SK-N-SH (cell line): ENCODE results near the gene CYP11A1. TPM values are rescaled to one million over a fixed set of nuclear protein-coding genes. Genes with fewer than 3 reads are reported as not detected.

ENCODE experiments used
- CTCF ChIA-PET: fragments of 300-600, 350-600 bp; formaldehyde crosslinking; extraction: SDS; loops from one replicate; lab custom pipeline; 2021; lab: Yijun Ruan, JAX
- POLR2A ChIA-PET: fragments of 350-600 bp; sonication (Branson Sonifier 250); formaldehyde crosslinking; extraction: SDS; loops from one replicate; lab custom pipeline; 2020; ENCODE audit warnings: antibody characterized with exemption, inconsistent platforms; lab: Yijun Ruan, JAX
- DNase-seq: peaks from one replicate; pipeline ENCODE4 v3.0.0; 2012
- H2AFZ ChIP-seq: fragments of 200-600 bp; sonication (generic); 2 replicates; pipeline ENCODE4 v1.8.1; 2016; ENCODE audit warnings: antibody characterized with exemption, mild to moderate bottlenecking, low read depth
- H3F3A ChIP-seq: fragments of 200-600 bp; sonication (generic); replicated peaks from 2 replicates; pipeline ENCODE3; 2016; ENCODE audit warnings: antibody characterized with exemption, mild to moderate bottlenecking; ENCODE audit not compliant: insufficient read depth
- H3K27ac ChIP-seq, 2 experiments: fragments of 200-500 bp in 1 of 2; fragments of 200-600 bp in 1 of 2; sonication (Bioruptor generic) in 1 of 2; sonication (generic), shearing (Covaris generic) in 1 of 2; 2 replicates each; pipeline versions ENCODE4 v1.5.1 to v1.6.1; 2014 to 2016; ENCODE audit warnings: low read depth in 2 of 2, inconsistent platforms in 1 of 2, low read length in 1 of 2, mild to moderate bottlenecking in 1 of 2, mixed read lengths in 1 of 2
- H3K27me3 ChIP-seq: fragments of 200-600 bp; sonication (generic), shearing (Covaris generic); 2 replicates; pipeline ENCODE4 v1.6.1; 2016; ENCODE audit warnings: mixed run types; ENCODE audit not compliant: insufficient read depth
- H3K36me3 ChIP-seq, 2 experiments: fragments of 200-500 bp in 1 of 2; fragments of 200-600 bp in 1 of 2; sonication (Bioruptor generic) in 1 of 2; sonication (generic) in 1 of 2; replicated peaks in 1 of 2; 2 replicates each; pipeline versions ENCODE3 to v1.5.1; 2014 to 2016; ENCODE audit warnings: low read length in 1 of 2, mild to moderate bottlenecking in 1 of 2; ENCODE audit not compliant: insufficient read depth in 2 of 2, control insufficient read depth in 1 of 2
- H3K4me1 ChIP-seq, 2 experiments: fragments of 200-500 bp in 1 of 2; fragments of 200-600 bp in 1 of 2; sonication (Bioruptor generic) in 1 of 2; sonication (generic), shearing (Covaris generic) in 1 of 2; 2 replicates each; pipeline versions ENCODE4 v1.5.1 to v1.6.1; 2014 to 2016; ENCODE audit warnings: low read depth in 1 of 2, low read length in 1 of 2, mixed run types in 1 of 2; ENCODE audit not compliant: insufficient read depth in 2 of 2, control insufficient read depth in 1 of 2
- H3K4me2 ChIP-seq: fragments of 200-600 bp; sonication (generic), shearing (Covaris generic); 2 replicates; pipeline ENCODE4 v1.6.1; 2017; ENCODE audit warnings: mixed run types
- H3K4me3 ChIP-seq, 2 experiments: fragments of 200-500 bp in 1 of 2; fragments of 200-600 bp in 1 of 2; sonication (Bioruptor generic) in 1 of 2; sonication (generic), shearing (Covaris generic) in 1 of 2; 2 replicates each; pipeline versions ENCODE4 v1.5.1 to v1.8.1; 2014 to 2016; ENCODE audit warnings: low read depth in 2 of 2, inconsistent platforms in 1 of 2, low read length in 1 of 2, mild to moderate bottlenecking in 1 of 2, mixed read lengths in 1 of 2, moderate library complexity in 1 of 2
- H3K79me2 ChIP-seq: fragments of 200-600 bp; sonication (generic); 2 replicates; pipeline ENCODE4 v1.8.1; 2017; ENCODE audit warnings: mild to moderate bottlenecking; ENCODE audit not compliant: insufficient read depth
- H3K9ac ChIP-seq: fragments of 200-600 bp; sonication (generic); 2 replicates; pipeline ENCODE4 v1.6.1; 2017; ENCODE audit warnings: mixed run types
- H3K9me2 ChIP-seq: fragments of 200-600 bp; sonication (generic); 2 replicates; pipeline ENCODE4 v1.6.1; 2017; ENCODE audit warnings: mixed run types
- H3K9me3 ChIP-seq: fragments of 200-600 bp; sonication (generic); 2 replicates; pipeline ENCODE4 v1.6.1; 2017; ENCODE audit warnings: mixed run types, mild to moderate bottlenecking, moderate library complexity
- H4K20me1 ChIP-seq: fragments of 200-600 bp; sonication (generic); 2 replicates; pipeline ENCODE4 v1.6.1; 2017; ENCODE audit warnings: mild to moderate bottlenecking, mixed run types; ENCODE audit not compliant: insufficient read depth
- ELF1 ChIP-seq: IDR thresholded peaks from 2 replicates; pipeline ENCODE4 v1.4.0; 2012
- EP300 ChIP-seq, 2 experiments: IDR thresholded peaks; 2 replicates each; pipeline versions ENCODE4 v1.4.0 to v1.6.1; 2012; ENCODE audit warnings: borderline replicate concordance in 1 of 2, low read depth in 1 of 2, low read length in 1 of 2
- EZH2phosphoT487 ChIP-seq: fragments of 200-600 bp; sonication (generic); IDR thresholded peaks from 2 replicates; pipeline ENCODE4 v1.6.1; 2017; ENCODE audit warnings: low read depth, mixed run types, mild to moderate bottlenecking, antibody characterized with exemption, moderate library complexity, borderline replicate concordance
- FOXM1 ChIP-seq: IDR thresholded peaks from 2 replicates; pipeline ENCODE4 v1.4.0; 2012; ENCODE audit warnings: low read depth, mild to moderate bottlenecking
- GATA2 ChIP-seq: sonication (generic); formaldehyde crosslinking; IDR thresholded peaks from 2 replicates; pipeline ENCODE4 v1.5.0; 2020; ENCODE audit warnings: mild to moderate bottlenecking, missing genetic modification reagents
- IRF3 ChIP-seq: fragments of 150-350 bp; IDR thresholded peaks from 2 replicates; pipeline ENCODE4 v1.6.1; 2016; ENCODE audit warnings: mild to moderate bottlenecking, low read depth, low read length
- MXI1 ChIP-seq: IDR thresholded peaks from 2 replicates; pipeline ENCODE4 v1.6.1; 2012; ENCODE audit warnings: mild to moderate bottlenecking, low read depth, low read length, improper control_type of control experiment
- NRF1 ChIP-seq: IDR thresholded peaks from 2 replicates; pipeline ENCODE4 v1.6.1; 2012; ENCODE audit warnings: low read depth, mild to moderate bottlenecking, low read length
- POLR2AphosphoS5 ChIP-seq: IDR thresholded peaks from 2 replicates; pipeline ENCODE4 v1.6.1; 2012; ENCODE audit warnings: low read depth, low read length
- RAD21 ChIP-seq: IDR thresholded peaks from 2 replicates; pipeline ENCODE4 v1.6.1; 2012; ENCODE audit warnings: mild to moderate bottlenecking, low read length
- RCOR1 ChIP-seq: fragments of 150-350 bp; IDR thresholded peaks from 2 replicates; pipeline ENCODE4 v1.6.1; 2017; ENCODE audit warnings: antibody characterized with exemption, low read length
- RXRA ChIP-seq: IDR thresholded peaks from 2 replicates; pipeline ENCODE4 v1.4.0; 2012; ENCODE audit warnings: low read depth, mild to moderate bottlenecking, borderline replicate concordance
- SIN3A ChIP-seq: IDR thresholded peaks from 2 replicates; pipeline ENCODE4 v1.6.1; 2012; ENCODE audit warnings: low read depth, mild to moderate bottlenecking, low read length, moderate library complexity, borderline replicate concordance
- SMC3 ChIP-seq: IDR thresholded peaks from 2 replicates; pipeline ENCODE4 v1.6.1; 2012; ENCODE audit warnings: low read depth, low read length, improper control_type of control experiment
- TAF1 ChIP-seq: IDR thresholded peaks from 2 replicates; pipeline ENCODE4 v1.6.1; 2012; ENCODE audit warnings: low read depth, mild to moderate bottlenecking, low read length, moderate library complexity, borderline replicate concordance
- TCF12 ChIP-seq: IDR thresholded peaks from 2 replicates; pipeline ENCODE4 v1.4.0; 2012
- TEAD4 ChIP-seq: IDR thresholded peaks from 2 replicates; pipeline ENCODE4 v1.4.0; 2012; ENCODE audit warnings: mild to moderate bottlenecking, borderline replicate concordance; ENCODE audit not compliant: insufficient read depth
- YY1 ChIP-seq: IDR thresholded peaks from 2 replicates; pipeline ENCODE4 v1.4.0; 2012; ENCODE audit warnings: low read depth, mild to moderate bottlenecking
- ZBTB33 ChIP-seq: IDR thresholded peaks from 2 replicates; pipeline ENCODE4 v1.4.0; 2012; ENCODE audit warnings: low read depth, borderline replicate concordance
- WGBS: methylation state at CpG from one replicate; pipeline ENCODE4 v1.1.6; 2017; ENCODE audit warnings: low lambda C conversion rate; 5-methylcytosine and 5-hydroxymethylcytosine counted together
- polyA plus RNA-seq, 3 experiments: library from polyadenylated mRNA; depleted of rRNA; stranded (reverse); fragments of >200 nt; gene quantifications; 2 replicates each; pipeline ENCODE4 v1.2.3, GENCODE V29; 2012
- TF ChIP-seq, protein P1 (sequence below): IDR thresholded peaks from 2 replicates; pipeline ENCODE4; 2012
- TF ChIP-seq, protein P2 (sequence below): IDR thresholded peaks from 2 replicates; pipeline ENCODE4 v1.6.1; 2012; ENCODE audit warnings: mild to moderate bottlenecking, low read depth, low read length, moderate library complexity

The CYP11A1 gene
- polyA plus RNA-seq, 1 of the 3 experiments (the other 2 are of a cell fraction), result 0.08 TPM

DNA sequence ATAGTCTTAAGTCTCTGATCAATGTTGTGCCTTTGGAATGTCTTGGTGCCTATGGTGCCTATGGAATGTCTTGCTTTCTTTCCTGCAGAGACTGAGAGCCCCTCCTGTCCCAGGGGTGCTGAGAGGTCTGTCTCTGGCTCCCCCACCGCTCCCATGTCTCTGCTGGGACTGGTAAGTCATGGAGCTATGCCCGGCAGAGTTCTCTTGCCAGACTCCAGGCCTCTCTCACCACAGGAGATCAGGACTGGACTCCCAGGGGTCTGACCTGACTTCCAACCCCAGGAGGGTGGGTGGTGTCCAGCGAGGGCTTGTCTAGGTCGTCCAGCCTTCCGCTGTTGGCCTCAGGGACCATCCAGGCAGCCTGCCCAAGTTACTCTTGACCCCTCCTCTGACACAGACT, 14.0 kb upstream of the CYP11A1 start (continued):
- no peak for TF ChIP-seq RCOR1
- TF ChIP-seq GATA2 (CRISPR knock-in tag), result no peak
- no peak for TF ChIP-seq IRF3
- no peak for TF ChIP-seq EP300 (IDR thresholded peaks at IDR 0.05; ENCODE audit: borderline replicate concordance in 1 of 2, low read depth in 1 of 2, low read length in 1 of 2)
- TF ChIP-seq TCF12, result no peak
- TF ChIP-seq SMC3, result no peak

DNA sequence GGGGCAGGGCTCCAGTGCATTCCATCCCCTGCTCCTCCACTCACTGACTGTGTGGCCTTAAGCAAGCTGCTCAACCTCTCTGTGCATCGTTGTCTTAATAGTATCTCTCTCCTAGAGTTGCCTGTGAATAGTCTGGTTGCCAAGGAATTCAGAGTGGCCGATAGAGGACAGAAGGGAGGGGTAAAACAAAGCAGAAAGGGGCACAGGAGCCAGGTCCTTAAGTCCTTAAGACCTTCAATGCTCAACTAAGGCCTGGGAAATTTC, 13.7 kb upstream of the CYP11A1 start:
- H3F3A ChIP-seq, result no peaks in the 10 kb centered on the region
- no peaks in the 10 kb centered on the region for H3K27me3 ChIP-seq
- H3K79me2 ChIP-seq, result no peaks in the 10 kb centered on the region
- 73% methylated on average over 2 of the region's 2 CpGs for WGBS
- TF ChIP-seq TAF1 (no peak), TEAD4 (no peak), FOXM1 (no peak), NRF1 (no peak), EZH2phosphoT487 (no peak), POLR2AphosphoS5 (no peak), SIN3A (no peak), EP300 (IDR thresholded peaks at IDR 0.05; ENCODE audit: borderline replicate concordance in 1 of 2, low read depth in 1 of 2, low read length in 1 of 2) (no peak), YY1 (no peak), RAD21 (no peak), RXRA (no peak), ELF1 (no peak), ZBTB33 (no peak), MXI1 (no peak)
- TF ChIP-seq, protein P1, sequence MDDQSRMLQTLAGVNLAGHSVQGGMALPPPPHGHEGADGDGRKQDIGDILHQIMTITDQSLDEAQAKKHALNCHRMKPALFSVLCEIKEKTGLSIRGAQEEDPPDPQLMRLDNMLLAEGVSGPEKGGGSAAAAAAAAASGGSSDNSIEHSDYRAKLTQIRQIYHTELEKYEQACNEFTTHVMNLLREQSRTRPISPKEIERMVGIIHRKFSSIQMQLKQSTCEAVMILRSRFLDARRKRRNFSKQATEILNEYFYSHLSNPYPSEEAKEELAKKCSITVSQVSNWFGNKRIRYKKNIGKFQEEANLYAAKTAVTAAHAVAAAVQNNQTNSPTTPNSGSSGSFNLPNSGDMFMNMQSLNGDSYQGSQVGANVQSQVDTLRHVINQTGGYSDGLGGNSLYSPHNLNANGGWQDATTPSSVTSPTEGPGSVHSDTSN, result no peak
- TF ChIP-seq, protein P2, sequence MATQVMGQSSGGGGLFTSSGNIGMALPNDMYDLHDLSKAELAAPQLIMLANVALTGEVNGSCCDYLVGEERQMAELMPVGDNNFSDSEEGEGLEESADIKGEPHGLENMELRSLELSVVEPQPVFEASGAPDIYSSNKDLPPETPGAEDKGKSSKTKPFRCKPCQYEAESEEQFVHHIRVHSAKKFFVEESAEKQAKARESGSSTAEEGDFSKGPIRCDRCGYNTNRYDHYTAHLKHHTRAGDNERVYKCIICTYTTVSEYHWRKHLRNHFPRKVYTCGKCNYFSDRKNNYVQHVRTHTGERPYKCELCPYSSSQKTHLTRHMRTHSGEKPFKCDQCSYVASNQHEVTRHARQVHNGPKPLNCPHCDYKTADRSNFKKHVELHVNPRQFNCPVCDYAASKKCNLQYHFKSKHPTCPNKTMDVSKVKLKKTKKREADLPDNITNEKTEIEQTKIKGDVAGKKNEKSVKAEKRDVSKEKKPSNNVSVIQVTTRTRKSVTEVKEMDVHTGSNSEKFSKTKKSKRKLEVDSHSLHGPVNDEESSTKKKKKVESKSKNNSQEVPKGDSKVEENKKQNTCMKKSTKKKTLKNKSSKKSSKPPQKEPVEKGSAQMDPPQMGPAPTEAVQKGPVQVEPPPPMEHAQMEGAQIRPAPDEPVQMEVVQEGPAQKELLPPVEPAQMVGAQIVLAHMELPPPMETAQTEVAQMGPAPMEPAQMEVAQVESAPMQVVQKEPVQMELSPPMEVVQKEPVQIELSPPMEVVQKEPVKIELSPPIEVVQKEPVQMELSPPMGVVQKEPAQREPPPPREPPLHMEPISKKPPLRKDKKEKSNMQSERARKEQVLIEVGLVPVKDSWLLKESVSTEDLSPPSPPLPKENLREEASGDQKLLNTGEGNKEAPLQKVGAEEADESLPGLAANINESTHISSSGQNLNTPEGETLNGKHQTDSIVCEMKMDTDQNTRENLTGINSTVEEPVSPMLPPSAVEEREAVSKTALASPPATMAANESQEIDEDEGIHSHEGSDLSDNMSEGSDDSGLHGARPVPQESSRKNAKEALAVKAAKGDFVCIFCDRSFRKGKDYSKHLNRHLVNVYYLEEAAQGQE, result no peak
- POLR2A ChIA-PET, result no interaction called here
- H3K27ac ChIP-seq, result no peak overlapping the region
- no peaks in the 10 kb centered on the region for H3K9me2 ChIP-seq
- peaks cover 0 to 11% of the 10 kb centered on the region in 2 experiments; a peak in 1 of 4 replicates for H3K4me1 ChIP-seq
- CTCF ChIA-PET, result interaction anchor here (0.6 to 23.8 kb wide), 7 partner anchors 8 to 388 kb away, joined by 3 to 779 read pairs (median 11); partner anchors contain the start of genes CYP11A1, SEMA7A and UBL7
- no peak overlapping the region for H3K4me3 ChIP-seq
- no peaks in the 10 kb centered on the region for H3K36me3 ChIP-seq
- H3K9ac ChIP-seq, result no peak overlapping the region
- DNase-seq, result no peak
- H4K20me1 ChIP-seq, result no peaks in the 10 kb centered on the region
- no peak overlapping the region for H2AFZ ChIP-seq
- H3K9me3 ChIP-seq, result no peaks in the 10 kb centered on the region
- no peak overlapping the region for H3K4me2 ChIP-seq
